Measurements from ENCODE around the gene ARHGEF40.
A peak's percentile ranks its signal among the peaks of the same experiment; 100 is the strongest.

Gene ARHGEF40

GRCh38 chr14:21060614-21061346 is 9.3 kb upstream of the ARHGEF40 start:
- no peak for DNase-seq

- no peak for DNase-seq
Observed at GRCh38 chr14:21061347-21061668, 8.8 kb upstream of the ARHGEF40 start.

GRCh38 chr14:21063479-21063878 is 6.6 kb upstream of the ARHGEF40 start:
- no peak for DNase-seq

- DNase-seq, result peak; percentile 23
Observed at GRCh38 chr14:21066882-21067502, 3.1 kb upstream of the ARHGEF40 start.

GRCh38 chr14:21068521-21069387 is 1.4 kb upstream of the ARHGEF40 start:
- DNase-seq, result peak; percentile 56

- DNase-seq, result no peak
Observed at GRCh38 chr14:21069388-21070082, 569 bp upstream of the ARHGEF40 start.

- DNase-seq, result no peak
Observed at GRCh38 chr14:21070610-21071224, 613 bp downstream of the ARHGEF40 start.

- peak; percentile 14 for DNase-seq
Observed at GRCh38 chr14:21071225-21072030, 1.3 kb downstream of the ARHGEF40 start.

GRCh38 chr14:21072031-21072473 is 1.9 kb downstream of the ARHGEF40 start:
- no peak for DNase-seq

GRCh38 chr14:21072781-21073339 is 2.8 kb downstream of the ARHGEF40 start:
- no peak for DNase-seq

- DNase-seq, result no peak
Observed at GRCh38 chr14:21073921-21074320, 3.8 kb downstream of the ARHGEF40 start.

GRCh38 chr14:21074398-21075272 is 4.5 kb downstream of the ARHGEF40 start:
- no peak for DNase-seq

- no peak for DNase-seq
Observed at GRCh38 chr14:21075719-21076437, 5.8 kb downstream of the ARHGEF40 start.

- no peak for DNase-seq
Observed at GRCh38 chr14:21077672-21078071, 7.6 kb downstream of the ARHGEF40 start.

GRCh38 chr14:21078287-21078686 is 8.2 kb downstream of the ARHGEF40 start:
- DNase-seq, result no peak

GRCh38 chr14:21078726-21079125 is 8.6 kb downstream of the ARHGEF40 start:
- DNase-seq, result no peak

GRCh38 chr14:21081521-21082142 is 11.5 kb downstream of the ARHGEF40 start:
- no peak for DNase-seq

GRCh38 chr14:21083565-21084325 is 13.6 kb downstream of the ARHGEF40 start:
- no peak for DNase-seq

All from NCI-H524 treated with DMSO at 0.1 percent for 48 hours (cell line).